Activated B cell treated with CpG ODN at 0.5 μM for 24 hours (primary cell): ENCODE results near the gene SCGB1D4. TPM values are rescaled to one million over a fixed set of nuclear protein-coding genes. Genes with fewer than 3 reads are reported as not detected.

ENCODE experiments used
- ATAC-seq: fragments of 200-7000 bp; cut with Tn5 transposase; one replicate; pipeline ENCODE4 v1.10.0; 2021; ENCODE audit warnings: low read depth, mild to moderate bottlenecking, moderate library complexity
- CTCF ChIA-PET: fragments of 350-600 bp; sonication (Branson Sonifier 250); formaldehyde crosslinking; loops from one replicate; lab custom pipeline; 2021; ENCODE audit warnings: antibody characterized with exemption; lab: Charles Lee
- POLR2A ChIA-PET: fragments of 350-600 bp; sonication (Branson Sonifier 250); formaldehyde crosslinking; loops from one replicate; lab custom pipeline; 2021; ENCODE audit warnings: antibody characterized with exemption; lab: Charles Lee
- DNase-seq: peaks from one replicate; pipeline ENCODE4 v3.0.0; 2022
- H3K27ac Mint-ChIP-seq: one replicate; pipeline ENCODE4 v1.8.0; 2020; ENCODE audit warnings: mixed read lengths
- H3K27me3 Mint-ChIP-seq: one replicate; pipeline ENCODE4 v1.8.0; 2021; ENCODE audit warnings: mixed read lengths
- H3K36me3 Mint-ChIP-seq: one replicate; pipeline ENCODE4 v1.8.0; 2021; ENCODE audit warnings: low read depth, mixed read lengths
- H3K4me1 Mint-ChIP-seq: one replicate; pipeline ENCODE4 v1.8.0; 2021; ENCODE audit warnings: mixed read lengths
- H3K4me3 Mint-ChIP-seq: one replicate; pipeline ENCODE4 v1.8.0; 2020; ENCODE audit warnings: mild to moderate bottlenecking, mixed read lengths
- H3K9me3 Mint-ChIP-seq: one replicate; pipeline ENCODE4 v1.8.0; 2020; ENCODE audit warnings: mixed read lengths
- CTCF ChIP-seq: fragments of 200-600 bp; IDR thresholded peaks from one replicate; pipeline ENCODE4 v1.8.0; 2022; ENCODE audit warnings: antibody characterized with exemption, mild to moderate bottlenecking
- intact Hi-C: fragments of 100-400 bp; cut with micrococcal nuclease; formaldehyde crosslinking; loops from one replicate; pipeline ENCODE4 v1.15.1; 2024
- total RNA-seq: library from RNA; stranded (reverse); gene quantifications from 2 replicates; pipeline ENCODE4 v1.2.3, GENCODE V29; 2022

SCGB1D4 gene
- total RNA-seq, 1 donor from 2014 or later = not detected

GRCh38 chr11:62307950-62308349 is 9.1 kb upstream of the SCGB1D4 start:
- Mint-ChIP-seq H3K27ac (no peak overlapping the region), H3K9me3 (peaks cover 6% of the 10 kb centered on the region), H3K4me1 (peaks cover 12% of the 10 kb centered on the region), H3K4me3 (no peak overlapping the region), H3K36me3 (no peaks in the 10 kb centered on the region), H3K27me3 (peaks cover 40% of the 10 kb centered on the region)
- ATAC-seq = no peak
- TF ChIP-seq CTCF = no peak
- POLR2A ChIA-PET = no interaction called here
- CTCF ChIA-PET = no interaction called here
- intact Hi-C loops = no loop called here
- DNase-seq = no peak

GRCh38 chr11:62306227-62306626 is 7.4 kb upstream of the SCGB1D4 start:
- TF ChIP-seq CTCF = no peak
- ATAC-seq = no peak
- Mint-ChIP-seq H3K4me3 (no peak overlapping the region), H3K27ac (no peak overlapping the region), H3K36me3 (no peaks in the 10 kb centered on the region), H3K4me1 (peaks cover 3% of the 10 kb centered on the region), H3K9me3 (peaks cover 6% of the 10 kb centered on the region), H3K27me3 (peaks cover 34% of the 10 kb centered on the region)
- intact Hi-C loops = no loop called here
- no peak for DNase-seq
- POLR2A ChIA-PET = no interaction called here
- CTCF ChIA-PET = interaction anchor here (0.5 kb wide), 1 partner anchor 1045 kb away, joined by 3 read pairs; no protein-coding TSS in a partner anchor

GRCh38 chr11:62295504-62295903 is 3.4 kb downstream of the SCGB1D4 start:
- no peak for ATAC-seq
- intact Hi-C loops = no loop called here
- ChIA-PET CTCF (no interaction called here), POLR2A (no interaction called here)
- DNase-seq = no peak
- no peak for TF ChIP-seq CTCF
- H3K4me3 Mint-ChIP-seq = no peak overlapping the region
- H3K27me3 Mint-ChIP-seq = peaks cover 20% of the 10 kb centered on the region
- H3K36me3 Mint-ChIP-seq = no peaks in the 10 kb centered on the region
- H3K4me1 Mint-ChIP-seq = no peaks in the 10 kb centered on the region
- H3K27ac Mint-ChIP-seq = no peak overlapping the region
- H3K9me3 Mint-ChIP-seq = no peaks in the 10 kb centered on the region

- H3K4me1 Mint-ChIP-seq = no peaks in the 10 kb centered on the region
- CTCF ChIA-PET = no interaction called here
- H3K27me3 Mint-ChIP-seq = peaks cover 4% of the 10 kb centered on the region
- DNase-seq (no peak), ATAC-seq (no peak)
- TF ChIP-seq CTCF = no peak
- no peaks in the 10 kb centered on the region for H3K9me3 Mint-ChIP-seq
- H3K36me3 Mint-ChIP-seq = no peaks in the 10 kb centered on the region
- H3K27ac Mint-ChIP-seq = no peak overlapping the region
- intact Hi-C loops = no loop called here
- H3K4me3 Mint-ChIP-seq = no peak overlapping the region
- POLR2A ChIA-PET = no interaction called here
Observed at GRCh38 chr11:62280452-62280851, 18.4 kb downstream of the SCGB1D4 start.

GRCh38 chr11:62273789-62274275 is 25.0 kb downstream of the SCGB1D4 start:
- no peaks in the 10 kb centered on the region for H3K4me1 Mint-ChIP-seq
- no peaks in the 10 kb centered on the region for H3K9me3 Mint-ChIP-seq
- intact Hi-C loops = no loop called here
- ATAC-seq = no peak
- H3K27ac Mint-ChIP-seq = no peak overlapping the region
- DNase-seq = no peak
- H3K27me3 Mint-ChIP-seq = peaks cover 11% of the 10 kb centered on the region
- no peaks in the 10 kb centered on the region for H3K36me3 Mint-ChIP-seq
- CTCF ChIA-PET = no interaction called here
- POLR2A ChIA-PET = no interaction called here
- H3K4me3 Mint-ChIP-seq = no peak overlapping the region
- no peak for TF ChIP-seq CTCF
